ENCODE measurements around the gene SLC5A9. TPM values are rescaled to one million over a fixed set of nuclear protein-coding genes. Genes with fewer than 3 reads are reported as not detected.

Gene SLC5A9
- total RNA-seq, 1 experiment from 2014 or later = not detected

GRCh38 chr1:48205522-48205921 lies 17.0 kb upstream of the SLC5A9 start:
- Mint-ChIP-seq H3K36me3 (ENCODE audit: insufficient read depth in 1 of 3, low read depth in 3 of 3) (no peaks in the 10 kb centered on the region), H3K4me1 (peaks cover 29 to 32% of the 10 kb centered on the region in 2 experiments), H3K27ac (no peak overlapping the region), H3K27me3 (ENCODE audit: low read depth) (no peaks in the 10 kb centered on the region), H3K9me3 (no peaks in the 10 kb centered on the region), H3K4me3 (no peak overlapping the region)
- no peaks in the 10 kb centered on the region for H3K79me1 ChIP-seq (ENCODE audit: insufficient read depth, low read depth, low read length, poor library complexity, severe bottlenecking)
- no peak overlapping the region for H2BK15ac ChIP-seq (ENCODE audit: low read depth, low read length)
- H2BK120ac ChIP-seq (ENCODE audit: low read depth, low read length, poor library complexity, severe bottlenecking) = no peak overlapping the region
- no peak overlapping the region for H4K91ac ChIP-seq (ENCODE audit: insufficient read length, low read depth, low read length)
- DNase-seq = no peak
- H3K79me2 ChIP-seq (ENCODE audit: insufficient read depth, low read length) = no peaks in the 10 kb centered on the region
- H3T11ph ChIP-seq (ENCODE audit: low read length) = no peak overlapping the region
- H3K9me3 ChIP-seq (ENCODE audit: control insufficient read depth, low read depth, low read length) = no peaks in the 10 kb centered on the region
- no peak overlapping the region for H2AFZ ChIP-seq (ENCODE audit: low read length)
- H3K4me2 ChIP-seq (ENCODE audit: insufficient read depth, insufficient read length, low read length) = no peak overlapping the region
- WGBS (ENCODE audit: extremely low coverage, insufficient read length, low lambda C conversion rate) = no CpG with 5 or more reads among the region's 5 CpGs
- no peaks in the 10 kb centered on the region for H4K20me1 ChIP-seq (ENCODE audit: control insufficient read depth, insufficient read depth, insufficient read length)
- H2BK20ac ChIP-seq (ENCODE audit: low read depth, low read length, poor library complexity, severe bottlenecking) = no peak overlapping the region
- H3K23ac ChIP-seq (ENCODE audit: insufficient read length, low read depth, low read length) = no peak overlapping the region
- no peak overlapping the region for H3K27ac ChIP-seq (ENCODE audit: insufficient read length, low read depth, low read length)
- no peaks in the 10 kb centered on the region for H3K27me3 ChIP-seq (ENCODE audit: insufficient read depth, low read length)
- no peak overlapping the region for H3K4ac ChIP-seq (ENCODE audit: low read depth, low read length)
- no peak overlapping the region for H3K18ac ChIP-seq (ENCODE audit: insufficient read length, low read depth, low read length)
- H2AK5ac ChIP-seq (ENCODE audit: insufficient read length, low read length) = no peak overlapping the region
- H3K9ac ChIP-seq (ENCODE audit: extremely low read depth, insufficient read length, low read length) = no peak overlapping the region
- H2BK12ac ChIP-seq (ENCODE audit: insufficient read length, low read depth, low read length) = no peak overlapping the region
- H3K23me2 ChIP-seq (ENCODE audit: insufficient read length, low read depth, low read length, poor library complexity, severe bottlenecking) = no peaks in the 10 kb centered on the region
- H4K5ac ChIP-seq (ENCODE audit: insufficient read length, low read depth, low read length) = no peak overlapping the region
- H3K14ac ChIP-seq (ENCODE audit: insufficient read depth, low read length) = no peak overlapping the region
- H2BK5ac ChIP-seq (ENCODE audit: insufficient read length, low read length) = no peak overlapping the region
- no peak for TF ChIP-seq CTCF (conservative IDR thresholded peaks at IDR 0.05)
- H3K56ac ChIP-seq (ENCODE audit: insufficient read length, low read depth, low read length) = no peak overlapping the region
- peaks cover 2% of the 10 kb centered on the region; the same call in 1 of the 2 replicates for H3K4me1 ChIP-seq (ENCODE audit: insufficient read depth, low read length)
- no peak overlapping the region for H4K8ac ChIP-seq (replicated peaks; ENCODE audit: insufficient read length, low read depth, low read length)

All from H9 (cell line).